Upper lobe of left lung (tissue), 6 donors: ENCODE results near the gene FBN3. TPM values are rescaled to one million over a fixed set of nuclear protein-coding genes. Genes with fewer than 3 reads are reported as not detected.
"Not testable (repeated sequence)": the region's sequence is repeated elsewhere in the genome, so short reads cannot be mapped to it uniquely, and the experiment has no call there.

Experiments
- ATAC-seq, 2 donors: fragments of 200-7000 bp; cut with Tn5 transposase; one replicate each; pipeline ENCODE4 v1.9.1; 2022; ENCODE audit warnings: mild to moderate bottlenecking in 2 of 2, moderate library complexity in 2 of 2; ENCODE audit not compliant: low FRiP score in 2 of 2
- DNase-seq, 2 donors: peaks; one replicate each; pipeline ENCODE4 v3.0.0-alpha.2; 2019 to 2020
- H3K27ac ChIP-seq, 4 donors: fragments of 200-600 bp; sonication (generic); one replicate each; pipeline ENCODE4 v1.5.1; 2016 to 2019
- H3K27me3 ChIP-seq, 4 donors: fragments of 200-600 bp; sonication (generic); one replicate each; pipeline ENCODE4 v1.5.1; 2017 to 2019
- H3K36me3 ChIP-seq, 4 donors: fragments of 200-600 bp; sonication (generic); one replicate each; pipeline ENCODE4 v1.5.1; 2016 to 2019
- H3K4me1 ChIP-seq, 4 donors: fragments of 200-600 bp; sonication (generic); one replicate each; pipeline ENCODE4 v1.5.1; 2018 to 2019
- H3K4me3 ChIP-seq, 4 donors: fragments of 200-600 bp; sonication (generic); one replicate each; pipeline ENCODE4 v1.5.1; 2017 to 2019; ENCODE audit warnings: mild to moderate bottlenecking in 2 of 4, moderate library complexity in 1 of 4
- H3K9me3 ChIP-seq, 4 donors: fragments of 200-600 bp; sonication (generic); one replicate each; pipeline ENCODE4 v1.5.1; 2018 to 2019
- CTCF ChIP-seq, 6 experiments: fragments of 450-650 bp in 4 of 6; fragments of 200-600 bp in 2 of 6; sonication (generic) in 2 of 6; IDR thresholded peaks; one replicate each; pipeline ENCODE4 v1.5.1; 2016 to 2019; ENCODE audit warnings: antibody characterized with exemption in 6 of 6
- EP300 ChIP-seq, 4 donors: sonication (generic); formaldehyde crosslinking; IDR thresholded peaks; one replicate each; pipeline ENCODE4 v1.5.1; 2017; ENCODE audit warnings: antibody characterized with exemption in 4 of 4, control low read depth in 2 of 4
- POLR2A ChIP-seq, 4 donors: fragments of 450-650 bp; IDR thresholded peaks; one replicate each; pipeline ENCODE4 v1.5.1; 2016 to 2017; ENCODE audit warnings: antibody characterized with exemption in 4 of 4, mild to moderate bottlenecking in 2 of 4
- POLR2AphosphoS5 ChIP-seq, 2 donors: sonication (generic); formaldehyde crosslinking; IDR thresholded peaks; one replicate each; pipeline ENCODE4 v1.5.1; 2017; ENCODE audit warnings: antibody characterized with exemption in 2 of 2
- WGBS, 2 donors: methylation state at CpG; one replicate each; pipeline ENCODE4 v1.1.5; 2017 to 2018; 5-methylcytosine and 5-hydroxymethylcytosine counted together
- total RNA-seq, 6 donors: library from RNA; depleted of rRNA in 4 of 6; stranded (reverse); fragments of >200 nt in 4 of 6; gene quantifications; one replicate each; pipeline versions ENCODE4 v1.1.0 to v1.2.1, GENCODE V29; 2016 to 2021
- donor health status: DM: no; HTN: no; CAD: no; lungs with moderate emphysema.
- donor health status: DM: no; HTN: yes; CAD: no; lungs with severe emphysema.

FBN3 gene
- total RNA-seq, 6 donors from 2014 or later: 0.10 to 106 (median 8.0) TPM

GRCh38 chr19:8030960-8031359, 118.4 kb downstream of the FBN3 start:
- no peak for TF ChIP-seq POLR2A (IDR thresholded peaks at IDR 0.05)
- no peak for TF ChIP-seq EP300 (IDR thresholded peaks at IDR 0.05)
- TF ChIP-seq POLR2AphosphoS5 (IDR thresholded peaks at IDR 0.05): no peak
- TF ChIP-seq CTCF (IDR thresholded peaks at IDR 0.05): no peak
- ATAC-seq (no peak), DNase-seq (no peak)
- 80 to 89% methylated on average over 7 to 8 of the region's 8 CpGs for WGBS, 2 donors
- Histone ChIP-seq H3K27ac (no peak overlapping the region), H3K36me3 (no peaks in the 10 kb centered on the region), H3K9me3 (no peaks in the 10 kb centered on the region), H3K4me1 (no peaks in the 10 kb centered on the region), H3K27me3 (no peaks in the 10 kb centered on the region), H3K4me3 (no peak overlapping the region)

GRCh38 chr19:8028951-8029491, 120.4 kb downstream of the FBN3 start:
- Histone ChIP-seq H3K9me3 (no peaks in the 10 kb centered on the region), H3K4me1 (no peaks in the 10 kb centered on the region), H3K27ac (no peak overlapping the region), H3K36me3 (no peaks in the 10 kb centered on the region), H3K4me3 (no peak overlapping the region), H3K27me3 (no peaks in the 10 kb centered on the region)
- no peak for TF ChIP-seq CTCF (IDR thresholded peaks at IDR 0.05)
- TF ChIP-seq POLR2AphosphoS5 (IDR thresholded peaks at IDR 0.05): no peak
- TF ChIP-seq EP300 (IDR thresholded peaks at IDR 0.05): no peak
- no peak for TF ChIP-seq POLR2A (IDR thresholded peaks at IDR 0.05)
- DNase-seq (no peak), ATAC-seq (no peak)
- 64 to 72% methylated on average over 7 to 12 of the region's 12 CpGs for WGBS, 2 donors

GRCh38 chr19:8025316-8025715, 124.1 kb downstream of the FBN3 start:
- Histone ChIP-seq H3K4me3 (no peak overlapping the region), H3K36me3 (no peaks in the 10 kb centered on the region), H3K9me3 (no peaks in the 10 kb centered on the region), H3K27ac (no peak overlapping the region), H3K27me3 (no peaks in the 10 kb centered on the region), H3K4me1 (peaks cover 0 to 4% (median 0%) of the 10 kb centered on the region in 4 donors)
- WGBS, 2 donors: 77 to 79% methylated on average over 5 of the region's 5 CpGs
- no peak for TF ChIP-seq POLR2AphosphoS5 (IDR thresholded peaks at IDR 0.05)
- no peak for TF ChIP-seq CTCF (IDR thresholded peaks at IDR 0.05)
- TF ChIP-seq POLR2A (IDR thresholded peaks at IDR 0.05): no peak
- TF ChIP-seq EP300 (IDR thresholded peaks at IDR 0.05): no peak
- no peak for ATAC-seq
- no peak for DNase-seq

GRCh38 chr19:8024256-8024655, 125.1 kb downstream of the FBN3 start:
- 93 to 97% methylated on average over 3 of the region's 3 CpGs for WGBS, 2 donors
- not testable (repeated sequence) for H3K4me1 ChIP-seq, DNase-seq, ATAC-seq, H3K36me3 ChIP-seq, H3K27me3 ChIP-seq, H3K9me3 ChIP-seq, H3K27ac ChIP-seq, H3K4me3 ChIP-seq

- TF ChIP-seq CTCF (IDR thresholded peaks at IDR 0.05) (no peak), POLR2A (IDR thresholded peaks at IDR 0.05) (no peak), EP300 (IDR thresholded peaks at IDR 0.05) (no peak), POLR2AphosphoS5 (IDR thresholded peaks at IDR 0.05) (no peak)
- H3K9me3 ChIP-seq: no peaks in the 10 kb centered on the region
- H3K27me3 ChIP-seq: no peaks in the 10 kb centered on the region
- no peaks in the 10 kb centered on the region for H3K36me3 ChIP-seq
- DNase-seq: no peak
- no peak overlapping the region for H3K27ac ChIP-seq
- ATAC-seq: no peak
- H3K4me1 ChIP-seq: peaks cover 0 to 4% (median 0%) of the 10 kb centered on the region in 4 donors
- WGBS, 2 donors: 83 to 88% methylated on average over 5 of the region's 5 CpGs
- no peak overlapping the region for H3K4me3 ChIP-seq
Observed at GRCh38 chr19:8023371-8023770, 126.0 kb downstream of the FBN3 start.
